ENCODE data around the gene DYNLRB1.
A peak's percentile ranks its signal among the peaks of the same experiment; 100 is the strongest.

Gene DYNLRB1

GRCh38 chr20:34559311-34560140 is 43.3 kb downstream of the DYNLRB1 start:
- H3K4me3 ChIP-seq (ENCODE audit: low read depth, low read length) = no peak overlapping the region
- no peak for TF ChIP-seq CTCF (IDR thresholded peaks at IDR 0.05; ENCODE audit: borderline replicate concordance, insufficient read depth, low read depth, low read length)

GRCh38 chr20:34560141-34560523 is 43.9 kb downstream of the DYNLRB1 start:
- no peak for TF ChIP-seq CTCF (IDR thresholded peaks at IDR 0.05; ENCODE audit: borderline replicate concordance, insufficient read depth, low read depth, low read length)
- no peak overlapping the region for H3K4me3 ChIP-seq (ENCODE audit: low read depth, low read length)

GRCh38 chr20:34560614-34561013 is 44.4 kb downstream of the DYNLRB1 start:
- H3K4me3 ChIP-seq (ENCODE audit: low read depth, low read length) = no peak overlapping the region
- no peak for TF ChIP-seq CTCF (IDR thresholded peaks at IDR 0.05; ENCODE audit: borderline replicate concordance, insufficient read depth, low read depth, low read length)

GRCh38 chr20:34561661-34562060 is 45.4 kb downstream of the DYNLRB1 start:
- no peak for TF ChIP-seq CTCF (IDR thresholded peaks at IDR 0.05; ENCODE audit: borderline replicate concordance, insufficient read depth, low read depth, low read length)

GRCh38 chr20:34562641-34563040 is 46.4 kb downstream of the DYNLRB1 start:
- peak; percentile 59 for TF ChIP-seq CTCF (IDR thresholded peaks at IDR 0.05; ENCODE audit: borderline replicate concordance, insufficient read depth, low read depth, low read length)
- no peak overlapping the region for H3K4me3 ChIP-seq (ENCODE audit: low read depth, low read length)

More at GRCh38 chr20:34561661-34562060, 45.4 kb downstream of the DYNLRB1 start:
- H3K4me3 ChIP-seq (ENCODE audit: low read depth, low read length) = no peak overlapping the region

GRCh38 chr20:34564833-34565232 is 48.6 kb downstream of the DYNLRB1 start:
- no peak overlapping the region for H3K4me3 ChIP-seq (ENCODE audit: low read depth, low read length)
- no peak for TF ChIP-seq CTCF (IDR thresholded peaks at IDR 0.05; ENCODE audit: borderline replicate concordance, insufficient read depth, low read depth, low read length)
